Measurements from ENCODE around the gene S100A6. TPM values are rescaled to one million over a fixed set of nuclear protein-coding genes. Genes with fewer than 3 reads are reported as not detected.

Gene S100A6
- total and polyA plus RNA-seq, 2 donors (not counting 1 experiment from before 2014, with no cell fraction given), result 110 to 213 TPM

DNA sequence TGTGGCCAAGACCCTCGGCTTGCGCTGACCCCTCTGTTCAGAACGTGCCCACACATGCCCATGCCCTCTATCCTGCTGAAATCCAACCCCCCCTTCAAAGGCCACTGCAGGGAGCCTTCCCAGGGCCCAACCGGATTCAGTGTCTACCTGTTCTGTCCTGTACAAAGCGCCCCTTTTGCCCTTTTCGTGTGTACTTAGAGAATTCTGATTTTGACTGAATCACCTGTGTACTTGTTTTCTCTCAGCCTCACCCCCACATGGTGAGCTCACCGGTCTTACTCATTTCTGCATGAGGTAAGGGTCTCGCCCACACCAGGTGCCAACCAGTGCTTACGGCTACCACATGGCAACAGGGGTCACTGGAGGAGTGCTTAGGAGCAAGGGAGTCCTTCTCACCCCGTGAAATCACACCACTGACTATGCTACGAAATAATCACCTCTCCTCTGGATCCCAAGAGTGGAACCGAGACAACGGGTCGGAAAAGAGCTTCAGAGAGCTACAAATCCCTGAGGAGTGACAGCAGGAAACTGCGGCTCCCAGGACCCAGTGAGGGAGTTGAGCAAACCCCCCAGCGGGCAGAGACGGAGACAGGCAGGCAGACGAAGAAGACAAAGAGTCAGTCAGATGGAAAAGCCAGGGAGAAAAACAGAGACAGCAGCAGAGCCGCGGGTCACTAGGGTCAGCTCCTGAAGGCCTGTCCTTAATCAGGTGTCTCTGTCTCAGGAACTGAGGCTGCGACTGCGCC lies 32.0 kb upstream of the S100A6 start:
- peaks cover 0 to 2% (median 0%) of the 10 kb centered on the region in 4 experiments for H3K27me3 ChIP-seq (replicated peaks in 1 of 4; ENCODE audit: control extremely low read depth in 1 of 4, control insufficient read depth in 3 of 4, insufficient read depth in 4 of 4, low read length in 3 of 4)
- WGBS (ENCODE audit: insufficient coverage), result 91% methylated on average over 16 of the region's 22 CpGs
- no peaks in the 10 kb centered on the region for H3K9me3 ChIP-seq (ENCODE audit: control extremely low read depth in 1 of 3, control insufficient read depth in 2 of 3, insufficient read depth in 1 of 3, low read length in 2 of 3)
- no peaks in the 10 kb centered on the region for H3K79me2 ChIP-seq (ENCODE audit: control insufficient read depth, insufficient read depth, low read length)
- H3K27ac ChIP-seq (ENCODE audit: low read length in 2 of 2), result no peak overlapping the region
- H4K20me1 ChIP-seq (ENCODE audit: control insufficient read depth, insufficient read depth, low read length, poor library complexity, severe bottlenecking), result no peaks in the 10 kb centered on the region
- H2AFZ ChIP-seq (ENCODE audit: insufficient read depth, low read depth, low read length, poor library complexity, severe bottlenecking), result peak overlapping the region; percentile 81
- Mint-ChIP-seq H3K4me1 (peaks cover 34% of the 10 kb centered on the region), H3K27ac (no peak overlapping the region), H3K9me3 (ENCODE audit: insufficient read depth) (no peaks in the 10 kb centered on the region), H3K27me3 (peaks cover 7% of the 10 kb centered on the region), H3K4me3 (no peak overlapping the region)
- H3K9ac ChIP-seq (ENCODE audit: low read length), result no peak overlapping the region
- ATAC-seq (ENCODE audit: low read depth), result no peak
- no peak overlapping the region for H3K4me2 ChIP-seq (replicated peaks; ENCODE audit: low read depth, low read length, poor library complexity, severe bottlenecking)
- POLR2A ChIA-PET, result interaction anchor here (0.5 to 1.4 kb wide), 4 partner anchors 32 to 176 kb away, joined by 3 to 7 read pairs (median 4); partner anchors contain the start of gene S100A6
- H3K4me1 ChIP-seq (ENCODE audit: control insufficient read depth in 2 of 2, insufficient read depth in 2 of 2, low read length in 2 of 2), result peaks cover 15 to 34% of the 10 kb centered on the region in 2 donors
- CTCF ChIA-PET, result interaction anchor here (0.6 to 7.4 kb wide), 24 partner anchors 8 to 419 kb away, joined by 3 to 227 read pairs (median 4); partner anchors contain the start of genes CRTC2, S100A4, S100A5 and S100A6
- TF ChIP-seq EZH2 (IDR thresholded peaks at IDR 0.05; ENCODE audit: borderline replicate concordance, insufficient read depth, low read depth, low read length, poor library complexity, severe bottlenecking), result no peak
- TF ChIP-seq, protein P1, sequence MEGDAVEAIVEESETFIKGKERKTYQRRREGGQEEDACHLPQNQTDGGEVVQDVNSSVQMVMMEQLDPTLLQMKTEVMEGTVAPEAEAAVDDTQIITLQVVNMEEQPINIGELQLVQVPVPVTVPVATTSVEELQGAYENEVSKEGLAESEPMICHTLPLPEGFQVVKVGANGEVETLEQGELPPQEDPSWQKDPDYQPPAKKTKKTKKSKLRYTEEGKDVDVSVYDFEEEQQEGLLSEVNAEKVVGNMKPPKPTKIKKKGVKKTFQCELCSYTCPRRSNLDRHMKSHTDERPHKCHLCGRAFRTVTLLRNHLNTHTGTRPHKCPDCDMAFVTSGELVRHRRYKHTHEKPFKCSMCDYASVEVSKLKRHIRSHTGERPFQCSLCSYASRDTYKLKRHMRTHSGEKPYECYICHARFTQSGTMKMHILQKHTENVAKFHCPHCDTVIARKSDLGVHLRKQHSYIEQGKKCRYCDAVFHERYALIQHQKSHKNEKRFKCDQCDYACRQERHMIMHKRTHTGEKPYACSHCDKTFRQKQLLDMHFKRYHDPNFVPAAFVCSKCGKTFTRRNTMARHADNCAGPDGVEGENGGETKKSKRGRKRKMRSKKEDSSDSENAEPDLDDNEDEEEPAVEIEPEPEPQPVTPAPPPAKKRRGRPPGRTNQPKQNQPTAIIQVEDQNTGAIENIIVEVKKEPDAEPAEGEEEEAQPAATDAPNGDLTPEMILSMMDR (IDR thresholded peaks at IDR 0.05), result no peak
- intact Hi-C loops (cut with micrococcal nuclease), result loop anchor here (1.0 kb wide), 5 partner anchors 34 to 705 kb away; partner anchors contain the start of gene HAX1
- no peak overlapping the region for H3K4me3 ChIP-seq (ENCODE audit: control extremely low read depth in 1 of 5, extremely low read depth in 1 of 5, insufficient read depth in 1 of 5, low read depth in 2 of 5, low read length in 4 of 5)
- no peaks in the 10 kb centered on the region for H3K36me3 ChIP-seq (replicated peaks in 1 of 2; ENCODE audit: control extremely low read depth in 1 of 2, control insufficient read depth in 1 of 2, extremely low read depth in 1 of 2, insufficient read depth in 2 of 2, low read length in 1 of 2)
- DNase-seq, result no peak
